Stimulated activated CD8-positive, alpha-beta memory T cell treated with anti-CD3 and anti-CD28 coated beads, Interleukin-15, amount 100 ng/mL, for 24 hours (primary cell): ENCODE results near the gene GSDME.
"Not testable (repeated sequence)": the region's sequence is repeated elsewhere in the genome, so short reads cannot be mapped to it uniquely, and the experiment has no call there.

Source experiments
- DNase-seq: peaks from one replicate; pipeline ENCODE4 v3.0.0-alpha.2; 2020; ENCODE audit warnings: low read depth

The GSDME gene

DNA sequence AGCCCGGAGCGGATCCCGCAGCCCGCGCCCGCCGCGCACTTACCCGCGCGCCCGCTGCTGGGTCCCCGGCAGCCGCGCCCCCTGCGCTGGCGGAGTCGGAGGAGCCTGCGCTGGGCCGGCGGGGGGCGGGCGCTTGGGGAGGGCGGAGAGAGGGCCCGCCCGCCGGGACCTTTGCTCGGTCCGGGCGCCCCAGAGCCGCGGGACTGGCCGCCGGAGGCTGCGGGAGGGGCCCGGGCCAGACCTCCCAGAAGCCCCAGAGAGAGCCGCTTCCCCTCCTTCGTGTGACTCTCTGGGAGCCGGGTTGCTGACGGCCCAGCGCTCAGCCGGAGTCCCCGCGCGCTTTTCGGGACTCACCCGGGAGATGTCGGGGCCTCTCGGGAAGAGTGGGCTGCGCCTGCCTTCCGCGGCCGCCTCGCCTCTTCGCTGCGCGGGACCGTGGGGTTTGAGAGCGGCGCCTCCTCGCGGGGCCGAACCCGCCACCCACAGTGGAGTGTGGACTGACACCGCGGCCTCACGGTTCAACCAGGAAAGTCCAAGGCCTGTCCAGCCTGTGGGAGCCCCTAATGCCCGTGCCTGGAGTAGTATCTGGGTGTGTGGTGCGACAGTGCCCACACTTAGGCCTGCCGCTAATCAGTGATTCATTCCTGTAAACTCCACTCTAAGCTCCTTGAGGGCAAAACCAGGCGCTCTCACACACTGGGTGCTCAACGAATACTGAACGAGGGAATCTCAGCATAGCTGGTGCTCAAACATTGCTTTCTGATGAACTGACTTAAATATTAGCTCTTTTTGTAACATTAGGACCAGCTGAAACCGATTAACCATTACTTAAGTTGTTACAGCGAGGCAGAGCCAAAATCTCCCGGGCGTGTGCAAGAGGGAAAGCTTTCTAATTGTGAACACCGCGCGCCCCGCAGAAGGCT lies at the start of gene GSDME:
Gene GSDME, minus strand, starts transcription at position 112 of the 923 bp plus-strand sequence. CDS start 7,690 bp downstream, outside the sequence.
- DNase-seq: peak; percentile 13

DNA sequence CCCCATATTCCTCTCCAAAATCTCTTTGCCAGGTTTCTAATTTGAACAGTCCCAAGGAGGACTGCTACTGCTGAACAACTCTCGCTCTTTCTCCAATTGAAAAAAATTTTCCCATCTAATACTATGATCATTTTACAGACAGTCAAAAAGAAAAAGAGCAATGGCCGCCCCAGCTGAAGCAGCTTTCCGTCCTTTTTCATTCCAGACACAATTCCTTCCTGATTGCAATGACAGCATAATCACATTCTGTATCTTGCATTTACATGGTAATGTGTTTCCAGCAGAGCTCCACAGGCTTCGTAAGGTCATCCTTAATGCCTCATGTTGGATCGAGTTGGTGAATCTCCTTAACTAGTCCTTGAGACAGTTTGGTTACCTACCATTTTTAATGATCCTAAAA lies 45.0 kb upstream of the GSDME start:
- no peak for DNase-seq

GRCh38 chr7:24801883-24802282 lies 44.6 kb upstream of the GSDME start:
- no peak for DNase-seq

GRCh38 chr7:24800667-24801066 lies 43.4 kb upstream of the GSDME start:
- DNase-seq: no peak

- DNase-seq: no peak
Observed at GRCh38 chr7:24800073-24800472, 42.8 kb upstream of the GSDME start.

GRCh38 chr7:24799506-24799905 lies 42.2 kb upstream of the GSDME start:
- DNase-seq: no peak

- DNase-seq: no peak
Observed at GRCh38 chr7:24798261-24798660, 41.0 kb upstream of the GSDME start.

GRCh38 chr7:24797270-24797669 lies 40.0 kb upstream of the GSDME start:
- DNase-seq: no peak

- DNase-seq: no peak
Observed at GRCh38 chr7:24795407-24795767, 38.1 kb upstream of the GSDME start.

GRCh38 chr7:24794751-24795406 lies 37.6 kb upstream of the GSDME start:
- DNase-seq: not testable (repeated sequence)

GRCh38 chr7:24793982-24794648 lies 36.9 kb upstream of the GSDME start:
- no peak for DNase-seq

DNA sequence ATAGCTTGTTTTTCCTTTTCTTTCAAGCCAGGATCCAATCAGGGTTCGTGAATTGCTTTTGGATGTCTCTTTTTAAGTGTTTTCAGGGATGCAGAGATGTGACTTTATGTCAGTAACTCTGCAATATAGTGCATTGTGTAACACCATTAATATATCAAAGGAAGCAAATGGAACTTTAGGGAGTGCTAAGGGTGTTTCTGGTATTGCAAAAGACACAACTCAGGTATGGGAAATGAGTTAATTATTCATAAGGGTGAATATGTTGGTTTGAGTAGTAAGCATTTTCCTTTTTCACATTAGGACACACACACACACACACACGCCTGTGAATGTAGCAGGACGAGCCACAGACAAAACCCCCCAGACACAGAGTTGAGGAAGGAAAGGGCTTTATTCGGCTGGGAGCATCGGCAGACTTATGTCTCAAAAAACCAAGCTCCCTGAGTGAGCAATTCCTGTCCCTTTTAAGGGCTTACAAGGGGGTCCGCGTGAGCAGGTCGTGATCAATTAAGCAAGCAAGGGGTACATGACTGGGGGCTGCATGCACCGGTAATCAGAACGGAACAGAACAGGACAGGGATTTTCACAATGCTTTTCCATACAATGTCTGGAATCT lies 31.8 kb upstream of the GSDME start:
- DNase-seq: no peak

GRCh38 chr7:24788075-24788474 lies 30.8 kb upstream of the GSDME start:
- no peak for DNase-seq

DNA sequence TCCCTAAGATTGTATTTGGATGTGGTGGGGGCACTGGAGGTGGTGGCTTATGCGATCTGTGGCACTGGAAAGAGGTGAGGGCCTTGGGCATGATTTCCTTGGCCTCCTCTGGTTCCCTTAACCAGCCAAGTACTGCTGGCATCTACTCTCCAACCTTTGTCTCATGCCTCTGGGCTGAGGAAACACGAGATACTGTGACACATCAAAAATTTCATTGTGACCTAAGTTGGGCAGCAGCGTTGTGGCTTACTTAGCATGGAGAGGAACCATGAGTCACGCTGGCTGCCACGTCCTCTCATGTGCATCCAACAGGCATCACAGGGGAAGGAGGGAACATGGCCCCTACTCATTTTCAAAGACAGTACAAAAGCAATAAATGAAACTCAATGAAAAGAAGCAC lies 29.7 kb upstream of the GSDME start:
- no peak for DNase-seq

DNA sequence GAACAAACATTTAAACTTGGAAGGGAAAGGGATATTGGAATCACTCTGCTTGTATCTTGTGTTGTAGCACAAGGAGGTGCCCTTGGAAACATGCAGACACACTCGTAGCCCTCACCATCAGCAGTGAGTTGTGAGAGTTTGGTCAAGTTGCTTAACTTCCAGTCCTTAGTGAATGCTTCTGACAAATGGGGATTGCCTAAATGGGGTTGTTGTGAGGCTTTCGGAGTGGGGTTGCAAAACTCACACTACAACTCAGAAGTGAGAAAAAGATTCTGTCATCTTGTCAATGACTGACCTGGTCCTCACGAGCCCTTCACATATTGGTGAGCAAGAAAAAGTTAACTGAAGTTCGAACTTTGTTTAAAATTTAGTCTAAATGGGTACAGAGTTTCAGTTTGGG lies 29.0 kb upstream of the GSDME start:
- no peak for DNase-seq

DNA sequence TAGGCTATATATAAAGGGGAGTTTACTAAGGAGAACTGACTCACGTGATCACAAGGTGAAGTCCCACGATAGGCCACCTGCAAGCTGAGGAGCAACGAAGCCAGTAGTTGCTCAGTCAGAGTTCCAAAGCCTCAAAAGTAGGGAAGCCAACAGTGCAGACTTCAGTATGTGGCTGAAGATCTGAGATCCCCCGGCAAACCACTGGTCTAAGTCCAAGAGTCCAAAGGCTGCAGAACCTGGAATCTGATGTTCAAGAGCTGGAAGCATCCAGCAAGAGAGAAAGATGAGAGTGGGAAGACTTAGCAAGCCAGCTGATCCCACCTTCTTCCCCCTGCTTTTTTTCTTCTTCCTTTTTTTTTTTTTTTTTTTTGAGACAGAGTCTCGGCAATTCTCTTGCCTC lies 27.0 kb upstream of the GSDME start:
- DNase-seq: no peak

DNA sequence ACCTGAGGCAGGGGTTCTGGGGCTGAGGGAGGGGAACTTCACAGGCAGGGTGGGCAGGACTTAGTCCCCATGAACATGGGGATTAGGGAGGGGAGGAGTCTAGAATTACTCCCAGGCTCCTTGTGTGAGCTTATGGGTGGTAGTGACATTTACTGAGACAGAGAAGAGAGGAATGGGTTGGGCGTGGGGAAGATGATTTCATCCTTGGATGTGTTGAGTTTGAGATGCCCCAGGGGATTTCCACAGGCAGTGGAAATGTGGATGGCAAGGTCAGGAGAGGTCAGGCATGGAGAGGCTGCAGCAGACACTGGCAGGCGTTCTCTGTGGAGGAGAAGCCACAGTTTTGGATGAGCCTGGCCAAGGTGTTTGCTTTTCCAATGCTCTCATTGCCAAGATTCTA lies 26.4 kb upstream of the GSDME start:
- DNase-seq: no peak

- no peak for DNase-seq
Observed at GRCh38 chr7:24781106-24781505, 23.8 kb upstream of the GSDME start.

DNA sequence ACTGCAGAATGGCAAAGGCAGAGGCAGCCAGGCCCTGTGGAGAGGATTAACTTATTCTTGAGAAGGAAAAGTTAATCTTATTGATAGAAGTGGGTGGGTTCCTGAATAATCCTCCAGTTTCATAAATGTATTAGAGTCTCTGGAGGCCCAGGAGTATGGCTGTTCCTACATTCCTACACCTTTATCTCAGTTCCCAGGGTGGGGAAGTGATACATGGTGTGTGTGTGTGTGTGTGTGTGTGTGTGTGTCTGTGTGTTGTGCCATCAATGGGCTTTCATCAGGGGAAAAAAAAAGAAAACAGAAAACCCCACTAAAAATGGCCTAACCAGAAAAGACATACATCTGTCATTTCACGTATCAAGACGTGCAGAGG lies 22.0 kb upstream of the GSDME start:
- no peak for DNase-seq

GRCh38 chr7:24778543-24779282 lies 21.4 kb upstream of the GSDME start:
- no peak for DNase-seq

DNA sequence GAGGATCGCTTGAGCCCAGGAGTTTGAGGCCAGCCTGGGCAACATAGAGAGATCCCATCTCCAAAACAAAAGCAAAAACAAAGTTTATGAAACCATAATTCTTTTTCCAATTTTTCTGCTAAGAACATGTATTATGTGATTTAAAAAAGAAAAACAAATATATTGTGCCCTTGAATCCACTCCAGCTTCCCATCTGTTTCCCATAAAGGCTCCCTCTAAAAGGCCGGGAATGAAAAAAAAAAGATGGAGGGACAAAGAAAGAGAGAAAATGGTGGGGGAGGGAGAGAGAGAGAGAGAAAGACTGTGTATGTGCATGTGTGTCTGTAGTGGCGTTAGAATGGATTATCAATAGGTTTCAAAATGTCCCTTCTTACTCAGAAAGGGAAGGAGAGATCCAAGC lies 20.5 kb upstream of the GSDME start:
- DNase-seq: no peak

DNA sequence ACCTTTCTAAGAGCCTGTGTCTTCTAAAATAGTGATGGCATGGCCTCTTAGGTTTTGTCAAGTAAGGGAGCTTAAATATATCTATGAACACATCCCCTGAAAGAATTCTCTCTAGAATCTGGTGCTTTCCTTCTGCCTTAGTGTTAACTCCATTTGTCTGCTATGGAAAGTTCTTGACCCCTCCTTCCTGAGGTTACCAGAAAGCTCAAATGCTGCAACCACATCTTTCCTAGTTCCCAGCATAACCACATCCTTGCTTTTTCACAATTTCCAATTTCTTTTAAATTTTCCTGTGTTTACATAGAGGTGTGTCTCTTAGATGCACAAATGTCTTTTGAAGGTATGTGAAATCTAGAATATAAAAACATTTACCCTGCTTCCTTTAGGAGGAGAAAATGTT lies 16.4 kb upstream of the GSDME start:
- DNase-seq: no peak
